Pulmonary artery endothelial cell (primary cell): ENCODE measurements around the gene LAT. TPM values are rescaled to one million over a fixed set of nuclear protein-coding genes. Genes with fewer than 3 reads are reported as not detected.

Source experiments
- total RNA-seq: library from RNA; depleted of rRNA; stranded (reverse); fragments of >200 nt; gene quantifications from 2 replicates; pipeline ENCODE4 v1.2.3, GENCODE V29; 2014

Gene LAT
- total RNA-seq, 1 donor from 2014 or later: 0.13 TPM

Other genes starting within 250 kb of the LAT start
- gene NPIPB9, start 233.3 kb upstream of the LAT start, total RNA-seq: 0.99 TPM in 1 of 2 replicates, not detected in the other
- 27.4 and 32.2 TPM in 2 replicates for gene ATXN2L, start 162.1 kb upstream of the LAT start, total RNA-seq
- gene TUFM, start 138.7 kb upstream of the LAT start, total RNA-seq: 180 and 199 TPM in 2 replicates
- 10.6 and 12.1 TPM in 2 replicates for gene SH2B1, start 121.2 kb upstream of the LAT start, total RNA-seq
- 0.20 and 0.28 TPM in 2 replicates for gene ATP2A1, start 106.6 kb upstream of the LAT start, total RNA-seq
- gene RABEP2, start 59.8 kb upstream of the LAT start, total RNA-seq: 40.8 and 44.8 TPM in 2 replicates
- 0.25 TPM in 1 of 2 replicates, not detected in the other for gene CD19, start 53.1 kb upstream of the LAT start, total RNA-seq
- 20.5 and 27.5 TPM in 2 replicates for gene NFATC2IP, start 34.1 kb upstream of the LAT start, total RNA-seq
- gene SPNS1, start 10.3 kb upstream of the LAT start, total RNA-seq: 28.8 and 32.7 TPM in 2 replicates